Vagina (tissue), 2 donors: ENCODE results near the gene SPINK14. TPM values are rescaled to one million over a fixed set of nuclear protein-coding genes. Genes with fewer than 3 reads are reported as not detected.

Source experiments
- DNase-seq, 2 donors: peaks; one replicate each; pipeline ENCODE4 v3.0.0-alpha.2; 2017; ENCODE audit errors: extremely low spot score in 2 of 2
- H3K27ac ChIP-seq: fragments of 200-600 bp; sonication (generic); one replicate; pipeline ENCODE4 v1.5.1; 2019
- H3K27me3 ChIP-seq: fragments of 200-600 bp; sonication (generic); one replicate; pipeline ENCODE4 v1.5.1; 2019
- H3K36me3 ChIP-seq, 2 donors: fragments of 200-600 bp; sonication (generic); one replicate each; pipeline ENCODE4 v1.5.1; 2017 to 2019
- H3K4me1 ChIP-seq: fragments of 200-600 bp; sonication (generic); one replicate; pipeline ENCODE4 v1.5.1; 2019
- H3K4me3 ChIP-seq, 2 donors: fragments of 200-600 bp; sonication (generic); 1 replicate in 1 of 2; 2 replicates in 1 of 2; pipeline ENCODE4 v1.5.1; 2016 to 2019
- H3K9me3 ChIP-seq: fragments of 200-600 bp; sonication (generic); one replicate; pipeline ENCODE4 v1.5.1; 2019
- POLR2A ChIP-seq, 2 donors: fragments of 450-650 bp; IDR thresholded peaks; one replicate each; pipeline ENCODE4 v1.6.1; 2017; ENCODE audit warnings: antibody characterized with exemption in 2 of 2, mild to moderate bottlenecking in 2 of 2, moderate library complexity in 2 of 2
- POLR2AphosphoS5 ChIP-seq, 2 donors: sonication (generic); formaldehyde crosslinking; IDR thresholded peaks; one replicate each; pipeline ENCODE4 v1.9.0; 2017; ENCODE audit warnings: antibody characterized with exemption in 2 of 2, mild to moderate bottlenecking in 2 of 2, low read depth in 1 of 2; ENCODE audit not compliant: insufficient read depth in 1 of 2
- intact Hi-C: fragments of 100-400 bp; cut with DNase I; formaldehyde crosslinking; loops from one replicate; pipeline ENCODE4 v1.15.1; 2023
- total RNA-seq: library from RNA; depleted of rRNA; stranded (reverse); fragments of >200 nt; gene quantifications from one replicate; pipeline ENCODE4 v1.2.3, GENCODE V29; 2016
- TF ChIP-seq, protein P1 (sequence below), 3 experiments: fragments of 450-650 bp in 2 of 3; fragments of 200-600 bp in 1 of 3; sonication (generic) in 1 of 3; IDR thresholded peaks; one replicate each; pipeline ENCODE4 v1.5.1; 2017 to 2019; ENCODE audit warnings: antibody characterized with exemption in 3 of 3, mild to moderate bottlenecking in 2 of 3, moderate library complexity in 2 of 3

The SPINK14 gene
- total RNA-seq, 1 donor from 2014 or later: not detected

DNA sequence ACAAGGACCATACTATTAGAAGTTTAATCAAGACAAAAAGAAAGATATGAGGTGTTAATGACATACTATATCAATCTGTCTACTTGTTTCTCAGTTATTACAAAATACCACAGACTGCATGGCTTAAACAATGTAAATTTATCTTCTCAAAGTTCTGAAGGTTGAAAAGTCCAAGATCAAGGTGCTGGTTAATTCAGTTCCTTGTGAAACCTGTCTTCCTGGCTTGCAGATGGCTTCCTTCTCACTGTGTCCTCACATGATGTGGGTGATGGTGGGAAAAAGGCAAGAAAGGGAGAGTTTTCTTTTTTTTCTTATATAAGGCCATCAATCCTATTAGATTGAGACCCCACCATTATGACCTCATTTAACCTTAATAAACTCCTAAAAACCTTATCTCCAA, 15.6 kb upstream of the SPINK14 start:
- intact Hi-C loops: no loop called here

DNA sequence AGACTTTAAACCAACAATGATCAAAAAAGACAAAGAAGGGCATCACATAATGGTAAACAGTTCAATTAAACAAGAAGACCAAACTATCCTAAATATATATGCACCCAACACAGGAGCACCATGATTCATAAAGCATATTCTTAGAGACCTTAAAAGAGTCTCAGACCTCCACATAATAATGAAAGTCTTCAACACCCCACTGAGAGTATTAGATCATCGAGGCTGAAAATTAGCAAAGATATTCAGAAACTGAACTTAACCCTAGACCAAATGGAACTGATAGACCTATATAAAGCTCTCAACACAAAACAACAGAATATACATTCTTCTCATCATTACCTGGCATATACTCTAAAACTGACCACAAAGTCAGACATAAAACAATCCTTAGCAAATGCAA, 11.7 kb upstream of the SPINK14 start:
- no peak for TF ChIP-seq POLR2A (IDR thresholded peaks at IDR 0.05)
- no peak for TF ChIP-seq POLR2AphosphoS5 (IDR thresholded peaks at IDR 0.05; ENCODE audit: insufficient read depth in 1 of 2, low read depth in 1 of 2)
- TF ChIP-seq, protein P1, sequence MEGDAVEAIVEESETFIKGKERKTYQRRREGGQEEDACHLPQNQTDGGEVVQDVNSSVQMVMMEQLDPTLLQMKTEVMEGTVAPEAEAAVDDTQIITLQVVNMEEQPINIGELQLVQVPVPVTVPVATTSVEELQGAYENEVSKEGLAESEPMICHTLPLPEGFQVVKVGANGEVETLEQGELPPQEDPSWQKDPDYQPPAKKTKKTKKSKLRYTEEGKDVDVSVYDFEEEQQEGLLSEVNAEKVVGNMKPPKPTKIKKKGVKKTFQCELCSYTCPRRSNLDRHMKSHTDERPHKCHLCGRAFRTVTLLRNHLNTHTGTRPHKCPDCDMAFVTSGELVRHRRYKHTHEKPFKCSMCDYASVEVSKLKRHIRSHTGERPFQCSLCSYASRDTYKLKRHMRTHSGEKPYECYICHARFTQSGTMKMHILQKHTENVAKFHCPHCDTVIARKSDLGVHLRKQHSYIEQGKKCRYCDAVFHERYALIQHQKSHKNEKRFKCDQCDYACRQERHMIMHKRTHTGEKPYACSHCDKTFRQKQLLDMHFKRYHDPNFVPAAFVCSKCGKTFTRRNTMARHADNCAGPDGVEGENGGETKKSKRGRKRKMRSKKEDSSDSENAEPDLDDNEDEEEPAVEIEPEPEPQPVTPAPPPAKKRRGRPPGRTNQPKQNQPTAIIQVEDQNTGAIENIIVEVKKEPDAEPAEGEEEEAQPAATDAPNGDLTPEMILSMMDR (IDR thresholded peaks at IDR 0.05): no peak
- Histone ChIP-seq H3K36me3 (no peaks in the 10 kb centered on the region), H3K4me3 (no peak overlapping the region), H3K27me3 (no peaks in the 10 kb centered on the region), H3K4me1 (no peaks in the 10 kb centered on the region), H3K27ac (no peak overlapping the region), H3K9me3 (no peaks in the 10 kb centered on the region)
- no peak for DNase-seq
- intact Hi-C loops: no loop called here

More for the DNA sequence above, 15.6 kb upstream of the SPINK14 start:
- DNase-seq: no peak
- H3K36me3 ChIP-seq: no peaks in the 10 kb centered on the region
- H3K9me3 ChIP-seq: no peaks in the 10 kb centered on the region
- H3K27ac ChIP-seq: no peak overlapping the region
- no peaks in the 10 kb centered on the region for H3K27me3 ChIP-seq
- no peaks in the 10 kb centered on the region for H3K4me1 ChIP-seq
- no peak overlapping the region for H3K4me3 ChIP-seq
- TF ChIP-seq, protein P1 (IDR thresholded peaks at IDR 0.05): no peak
- TF ChIP-seq POLR2AphosphoS5 (IDR thresholded peaks at IDR 0.05; ENCODE audit: insufficient read depth in 1 of 2, low read depth in 1 of 2) (no peak), POLR2A (IDR thresholded peaks at IDR 0.05) (no peak)

DNA sequence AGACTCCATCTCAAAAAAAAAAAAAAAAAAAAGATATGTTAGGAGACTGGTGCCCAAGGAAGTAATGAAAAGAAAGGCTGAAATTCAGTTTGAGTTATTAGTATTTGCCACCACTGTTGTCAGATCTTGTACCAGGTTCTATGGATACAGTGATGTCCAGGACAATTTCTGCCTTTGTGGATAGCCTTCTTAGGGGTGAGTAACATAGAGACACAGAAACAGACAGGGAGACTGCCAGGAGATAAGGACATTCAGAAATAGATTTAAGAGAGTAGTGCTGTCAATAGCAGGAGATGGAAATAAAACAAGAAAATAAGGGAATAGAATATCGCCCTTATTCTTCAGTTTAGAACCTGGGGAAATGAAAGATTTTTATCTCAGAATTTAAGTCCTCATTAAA, 6.3 kb upstream of the SPINK14 start:
- Histone ChIP-seq H3K9me3 (no peaks in the 10 kb centered on the region), H3K4me1 (no peaks in the 10 kb centered on the region), H3K36me3 (no peaks in the 10 kb centered on the region), H3K27ac (no peak overlapping the region), H3K4me3 (no peak overlapping the region), H3K27me3 (no peaks in the 10 kb centered on the region)
- intact Hi-C loops: no loop called here
- no peak for TF ChIP-seq POLR2AphosphoS5 (IDR thresholded peaks at IDR 0.05; ENCODE audit: insufficient read depth in 1 of 2, low read depth in 1 of 2)
- TF ChIP-seq, protein P1 (IDR thresholded peaks at IDR 0.05): no peak
- TF ChIP-seq POLR2A (IDR thresholded peaks at IDR 0.05): no peak
- no peak for DNase-seq

DNA sequence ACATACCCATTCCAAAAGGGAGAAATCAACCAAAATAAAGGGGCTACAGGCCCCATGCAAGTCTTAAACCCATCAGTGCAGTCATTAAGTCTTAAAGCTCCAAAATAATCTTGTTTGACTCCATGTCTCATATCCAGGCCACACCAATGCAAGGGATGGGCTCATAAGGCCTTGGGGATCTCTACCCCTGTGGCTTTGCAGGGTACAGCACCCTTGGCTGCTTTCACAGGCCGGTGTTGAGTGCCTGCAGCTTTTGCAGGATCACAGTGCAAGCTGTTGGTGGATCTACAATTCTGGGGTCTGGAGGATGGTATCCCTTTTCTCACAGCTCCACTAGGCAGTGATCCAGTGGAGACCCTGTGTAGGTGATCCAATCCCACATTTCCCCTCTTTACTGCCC, 5.0 kb upstream of the SPINK14 start:
- TF ChIP-seq POLR2AphosphoS5 (IDR thresholded peaks at IDR 0.05; ENCODE audit: insufficient read depth in 1 of 2, low read depth in 1 of 2) (no peak), POLR2A (IDR thresholded peaks at IDR 0.05) (no peak)
- TF ChIP-seq, protein P1 (IDR thresholded peaks at IDR 0.05): no peak
- no peaks in the 10 kb centered on the region for H3K27me3 ChIP-seq
- H3K36me3 ChIP-seq: no peaks in the 10 kb centered on the region
- H3K27ac ChIP-seq: no peak overlapping the region
- no peak for DNase-seq
- intact Hi-C loops: no loop called here
- H3K4me1 ChIP-seq: no peaks in the 10 kb centered on the region
- H3K4me3 ChIP-seq: no peak overlapping the region
- no peaks in the 10 kb centered on the region for H3K9me3 ChIP-seq

DNA sequence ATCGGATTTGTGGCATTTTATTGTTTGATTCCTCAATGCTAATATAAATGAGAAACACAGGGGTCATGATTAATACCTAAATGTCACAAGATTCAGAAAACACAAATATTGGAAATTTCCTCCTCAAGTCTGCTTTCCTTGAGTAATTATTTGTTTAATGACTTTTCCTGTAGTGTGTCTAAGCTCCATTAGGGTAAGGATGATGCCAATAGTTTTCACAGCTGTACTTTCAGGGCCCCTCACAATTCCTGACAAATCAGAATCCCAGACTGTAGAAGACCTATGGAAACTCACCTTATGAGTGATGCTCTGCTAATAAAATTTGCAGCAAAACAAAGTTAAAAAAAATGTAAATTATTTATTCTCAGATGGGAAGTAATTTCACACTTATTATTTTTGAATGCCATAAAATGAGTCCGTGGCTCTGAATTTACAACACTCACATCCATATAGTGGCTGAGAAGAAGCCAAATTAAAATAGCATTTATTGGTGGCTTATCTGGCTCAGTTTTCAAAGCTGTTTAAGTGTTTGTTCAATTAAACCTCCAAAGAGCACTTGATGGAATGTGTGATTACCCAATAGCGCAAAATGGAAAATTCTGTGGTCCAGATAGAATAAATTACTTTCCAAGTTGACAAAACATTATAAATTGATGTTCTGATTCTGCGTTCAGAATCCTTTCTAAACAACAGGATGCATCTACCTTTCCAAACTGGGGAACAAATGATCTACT, 1.6 kb upstream of the SPINK14 start:
- no peaks in the 10 kb centered on the region for H3K4me1 ChIP-seq
- H3K9me3 ChIP-seq: no peaks in the 10 kb centered on the region
- H3K27ac ChIP-seq: no peak overlapping the region
- DNase-seq: no peak
- TF ChIP-seq POLR2AphosphoS5 (IDR thresholded peaks at IDR 0.05; ENCODE audit: insufficient read depth in 1 of 2, low read depth in 1 of 2) (no peak), POLR2A (IDR thresholded peaks at IDR 0.05) (no peak)
- TF ChIP-seq, protein P1 (IDR thresholded peaks at IDR 0.05): no peak
- intact Hi-C loops: no loop called here
- H3K27me3 ChIP-seq: no peaks in the 10 kb centered on the region
- H3K36me3 ChIP-seq: no peaks in the 10 kb centered on the region
- H3K4me3 ChIP-seq: no peak overlapping the region
